HG02678 (cell line): ENCODE data around the gene TRIM14.

Source experiments
- ATAC-seq: cut with Tn5 transposase; IDR thresholded peaks from one replicate; pipeline ENCODE4 v1.9.1; 2021; ENCODE audit warnings: mild to moderate bottlenecking, moderate library complexity; ENCODE audit not compliant: unreplicated experiment

Gene TRIM14, protein sequence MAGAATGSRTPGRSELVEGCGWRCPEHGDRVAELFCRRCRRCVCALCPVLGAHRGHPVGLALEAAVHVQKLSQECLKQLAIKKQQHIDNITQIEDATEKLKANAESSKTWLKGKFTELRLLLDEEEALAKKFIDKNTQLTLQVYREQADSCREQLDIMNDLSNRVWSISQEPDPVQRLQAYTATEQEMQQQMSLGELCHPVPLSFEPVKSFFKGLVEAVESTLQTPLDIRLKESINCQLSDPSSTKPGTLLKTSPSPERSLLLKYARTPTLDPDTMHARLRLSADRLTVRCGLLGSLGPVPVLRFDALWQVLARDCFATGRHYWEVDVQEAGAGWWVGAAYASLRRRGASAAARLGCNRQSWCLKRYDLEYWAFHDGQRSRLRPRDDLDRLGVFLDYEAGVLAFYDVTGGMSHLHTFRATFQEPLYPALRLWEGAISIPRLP

DNA sequence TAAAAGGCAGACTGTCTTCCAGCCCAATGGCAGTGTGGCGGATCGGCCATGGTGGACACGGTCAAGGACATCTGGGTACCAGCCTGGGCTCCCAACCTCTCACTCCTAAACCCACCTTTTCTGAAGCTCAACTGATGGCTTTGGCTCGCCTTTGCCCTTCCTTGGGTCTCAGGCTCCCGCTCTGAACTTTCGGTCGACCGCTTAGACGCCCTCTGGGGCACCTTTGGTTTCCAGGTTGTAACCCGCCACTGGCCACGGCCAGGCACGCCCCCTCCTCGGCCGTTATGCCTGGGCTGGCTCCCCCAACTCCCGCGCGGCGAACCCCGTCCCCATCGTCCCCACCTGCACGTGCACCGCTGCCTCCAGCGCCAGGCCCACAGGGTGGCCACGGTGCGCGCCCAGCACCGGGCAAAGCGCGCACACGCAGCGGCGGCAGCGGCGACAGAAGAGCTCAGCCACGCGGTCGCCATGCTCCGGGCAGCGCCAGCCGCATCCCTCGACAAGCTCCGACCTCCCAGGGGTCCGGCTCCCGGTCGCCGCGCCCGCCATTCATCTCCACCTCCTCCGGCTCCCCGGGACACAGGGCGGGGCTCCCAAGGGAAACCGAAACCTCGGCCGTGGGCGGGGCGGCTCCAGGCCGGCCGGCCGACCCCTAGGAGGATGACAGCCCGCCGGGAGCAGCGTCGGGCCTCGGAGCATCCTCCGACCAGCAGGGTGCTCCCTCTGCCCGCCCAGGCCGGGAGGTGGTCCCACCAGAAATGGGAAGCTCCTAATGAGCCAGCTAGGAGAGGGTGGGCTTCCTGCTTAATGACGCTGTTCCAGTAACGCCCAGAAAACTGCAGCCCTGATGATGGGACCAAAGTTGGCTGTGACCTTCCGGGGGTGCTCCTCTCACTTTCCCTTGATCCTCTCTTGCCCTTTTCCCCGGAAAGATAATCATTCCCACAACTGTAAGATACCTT lies at the start of gene TRIM14:
Gene TRIM14, minus strand, starts transcription at position 583 of the 962 bp plus-strand sequence. Its CDS starts 34 bp downstream, at position 549.
- peak; percentile 73 for ATAC-seq

DNA sequence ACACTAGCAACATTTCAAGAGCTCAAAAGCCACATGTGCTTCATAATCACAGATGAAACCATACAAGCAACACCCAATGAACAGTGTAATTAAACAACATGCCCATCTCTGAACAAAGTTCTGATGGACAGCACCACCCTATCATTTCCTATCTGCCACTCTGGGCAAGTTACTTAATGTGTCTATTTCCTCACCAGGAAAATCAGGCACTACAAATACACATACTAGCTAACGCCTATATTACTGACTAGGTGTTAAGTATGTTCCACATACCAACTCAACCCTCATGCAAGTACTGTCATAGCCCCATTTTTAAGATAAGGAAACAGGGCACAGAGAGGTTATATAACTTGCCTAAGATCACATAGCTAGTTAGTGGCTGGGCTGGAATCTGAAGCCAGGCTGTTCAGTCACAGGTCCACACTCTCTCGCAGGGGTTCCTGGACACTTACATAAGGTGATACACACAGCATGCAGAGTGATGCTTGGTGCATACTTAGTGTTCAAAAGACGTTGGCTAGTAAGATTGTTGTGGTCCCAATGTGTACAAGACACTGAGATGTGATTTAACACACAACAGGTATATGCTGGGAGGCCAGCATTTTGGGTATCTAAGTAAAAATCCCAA lies 49.2 kb upstream of the TRIM14 start:
- no peak for ATAC-seq

DNA sequence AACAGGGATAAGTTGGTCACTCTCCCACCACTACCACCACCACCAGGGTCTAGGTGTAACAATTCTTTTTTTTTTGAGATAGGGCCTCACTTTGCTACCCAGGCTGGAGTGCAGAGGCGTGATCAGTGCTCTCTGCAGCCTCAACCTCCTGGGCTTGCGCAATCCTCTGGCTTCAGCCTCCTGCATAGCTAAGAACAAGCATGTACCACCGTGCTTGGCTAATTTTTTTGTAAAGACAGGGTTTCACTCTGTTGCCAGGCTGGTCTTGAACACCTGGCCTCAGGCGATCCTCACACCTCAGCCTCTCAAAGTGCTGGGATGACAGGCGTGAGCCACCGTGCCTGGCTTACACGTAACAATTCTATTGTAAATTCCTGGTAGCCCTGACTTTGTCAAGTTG lies 45.9 kb upstream of the TRIM14 start:
- no peak for ATAC-seq

DNA sequence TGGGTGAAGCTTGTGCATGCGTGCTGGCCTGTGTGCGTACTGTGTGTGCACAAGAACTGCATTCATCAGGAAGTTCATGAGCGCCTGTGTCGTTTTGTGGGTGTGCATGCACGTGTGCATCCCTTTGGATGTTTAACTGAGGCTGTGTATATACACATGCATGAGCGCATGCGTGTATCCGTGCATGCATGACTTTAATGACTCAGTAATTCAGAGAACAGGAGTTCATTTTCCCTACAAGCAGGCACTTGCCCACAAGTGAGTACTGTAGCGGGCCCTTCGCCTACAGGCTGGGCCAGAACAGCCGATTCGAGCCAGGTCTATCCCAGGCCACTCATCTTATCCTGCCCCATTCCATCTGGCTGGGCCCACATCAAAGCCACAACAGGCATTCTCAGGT lies 43.6 kb upstream of the TRIM14 start:
- ATAC-seq, result no peak

DNA sequence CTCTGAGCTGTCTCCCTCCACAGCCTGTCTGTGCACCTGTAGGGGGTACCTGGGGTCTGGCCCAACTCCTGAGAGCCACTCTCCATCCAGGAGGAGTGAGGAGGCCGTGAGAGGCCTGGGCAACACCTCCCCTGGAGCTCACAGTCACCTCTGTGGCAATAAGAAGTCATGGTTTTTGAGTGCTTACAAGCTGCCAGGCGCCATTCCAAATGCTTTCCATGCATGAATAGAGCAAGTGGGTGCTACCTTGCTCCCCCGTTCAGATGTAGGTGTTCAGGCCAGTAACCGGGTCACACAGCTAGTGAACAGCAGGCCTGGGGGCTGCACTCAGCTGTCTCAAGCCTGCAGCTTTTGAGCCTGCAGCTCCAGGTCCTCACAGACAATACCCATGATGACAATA lies 42.8 kb upstream of the TRIM14 start:
- ATAC-seq, result no peak

DNA sequence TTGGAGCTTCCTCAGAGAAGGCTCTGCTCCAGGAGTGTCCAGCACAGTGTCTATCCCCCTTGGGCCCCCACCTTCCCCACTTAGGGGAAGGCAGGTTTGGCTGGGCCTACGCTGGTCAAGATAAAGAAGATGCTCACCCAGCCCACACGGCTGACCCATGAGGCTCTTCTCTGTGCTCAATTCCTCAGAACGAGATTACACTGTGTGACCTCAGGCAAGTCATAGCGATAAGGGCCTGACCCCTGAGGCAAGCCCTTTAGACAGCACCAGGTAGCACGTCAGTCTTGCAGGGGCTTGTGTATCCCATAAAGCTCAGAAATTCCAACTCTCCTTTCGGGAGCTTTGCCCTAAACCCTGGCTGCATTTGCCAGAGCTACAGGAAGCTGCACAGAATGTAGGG lies 40.8 kb upstream of the TRIM14 start:
- ATAC-seq, result no peak

DNA sequence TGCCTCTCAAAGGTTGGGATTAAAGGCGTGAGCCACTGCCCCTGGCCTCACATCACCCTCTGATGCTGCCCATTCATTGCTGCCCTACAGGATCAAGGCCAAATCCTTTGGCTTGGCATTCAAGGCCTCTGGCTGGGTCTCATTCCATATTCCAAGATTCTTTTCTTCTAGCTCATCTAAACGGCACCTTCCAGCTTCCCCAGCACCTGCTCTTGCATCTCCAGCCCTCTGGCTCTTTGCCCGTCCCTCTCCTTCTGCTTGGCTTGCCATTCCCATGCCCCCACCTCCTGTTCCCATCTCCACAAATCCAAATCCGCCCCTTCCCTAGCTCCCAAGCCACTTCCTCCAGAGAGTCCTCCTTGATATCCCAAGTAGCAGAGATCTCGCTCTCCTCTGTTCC lies 40.3 kb upstream of the TRIM14 start:
- no peak for ATAC-seq

DNA sequence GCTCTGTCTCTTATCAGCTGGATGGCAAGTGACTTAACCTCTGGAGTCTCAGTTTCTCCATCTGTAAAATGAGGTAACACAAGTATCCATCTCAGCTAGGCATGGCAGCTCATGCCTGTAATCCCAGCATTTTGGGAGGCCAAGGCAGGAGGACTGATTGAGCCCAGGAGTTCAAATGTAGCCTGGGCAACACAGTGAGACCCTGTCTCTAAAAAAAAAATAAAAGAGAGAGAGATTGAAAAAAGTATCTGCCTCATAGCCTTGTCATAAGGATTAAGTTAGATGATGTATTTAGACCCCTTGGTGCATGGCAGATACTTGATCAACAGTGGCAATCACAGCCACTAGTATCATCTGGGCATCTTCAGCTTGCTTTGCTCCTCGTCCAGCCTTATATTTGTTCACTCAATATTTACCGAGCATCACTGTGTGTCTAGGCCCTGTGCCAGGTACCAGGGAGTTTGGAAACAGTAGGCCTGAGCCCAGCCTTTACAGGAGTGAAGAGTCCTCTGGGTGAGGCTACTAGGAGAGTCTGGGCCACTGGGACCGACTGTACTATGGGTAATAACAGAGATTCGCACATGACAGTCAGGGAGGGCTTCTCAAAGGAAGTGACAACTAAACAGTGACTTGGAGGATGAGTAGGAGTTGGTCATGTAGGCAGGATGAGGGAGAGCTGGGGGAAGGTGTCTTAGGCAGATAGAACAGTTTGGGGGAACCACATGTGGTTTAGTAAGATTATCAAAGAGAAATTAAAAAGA lies 39.2 kb upstream of the TRIM14 start:
- no peak for ATAC-seq

DNA sequence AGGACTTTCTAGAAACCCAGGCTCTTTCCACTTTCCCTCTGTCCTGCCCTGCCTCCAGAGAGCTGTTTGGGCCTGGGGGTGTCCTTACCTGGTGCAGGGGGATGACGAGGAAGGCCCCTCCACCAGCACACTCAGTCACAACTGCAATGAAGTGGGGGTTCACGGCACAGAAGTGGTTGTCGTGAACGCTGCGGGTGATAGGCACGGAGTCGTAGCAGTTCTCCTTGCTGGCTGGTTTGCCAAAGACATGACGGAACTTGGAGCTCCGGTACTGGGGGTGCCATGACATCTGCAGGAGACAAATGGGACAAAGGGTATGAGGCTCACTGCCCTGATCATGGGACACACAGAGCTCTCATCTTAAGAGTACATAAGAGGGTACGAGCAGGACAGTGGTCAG lies 38.4 kb upstream of the TRIM14 start:
- ATAC-seq, result no peak

DNA sequence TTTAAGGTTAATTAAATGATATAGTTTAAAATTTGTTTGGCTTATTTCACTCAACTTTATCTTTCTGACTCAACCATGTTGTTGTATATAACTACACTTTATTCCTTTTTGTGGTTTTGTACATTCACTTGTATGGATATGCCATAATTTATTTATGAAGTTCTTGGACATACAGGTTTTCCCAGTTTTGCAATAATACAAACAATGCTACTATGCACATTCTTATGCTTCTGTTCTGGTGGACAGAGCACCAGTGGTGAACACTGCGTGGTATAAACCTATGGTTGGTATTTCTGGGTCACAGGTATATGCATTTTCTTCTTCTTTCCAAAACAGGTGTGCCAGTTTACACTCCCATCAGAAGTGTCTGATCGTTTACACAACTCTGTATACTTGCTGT lies 35.7 kb upstream of the TRIM14 start:
- no peak for ATAC-seq

DNA sequence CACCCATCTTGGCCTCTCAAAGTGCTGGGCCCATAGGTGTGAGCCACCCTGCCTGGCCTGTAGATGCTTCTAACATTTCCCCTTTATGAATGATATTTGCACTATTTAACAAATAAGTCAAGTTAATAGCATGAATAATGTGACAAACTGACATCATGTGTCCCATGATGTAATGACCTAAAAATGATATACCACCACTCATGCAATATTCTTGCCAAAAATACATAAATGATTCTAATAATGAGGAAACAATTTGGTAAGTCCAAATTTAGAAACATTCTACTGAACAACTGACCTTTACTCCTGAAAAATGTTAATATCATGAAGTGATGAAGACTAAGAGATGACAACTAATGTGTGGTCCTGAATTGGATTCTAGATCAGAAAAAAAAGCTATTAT lies 33.5 kb upstream of the TRIM14 start:
- no peak for ATAC-seq

DNA sequence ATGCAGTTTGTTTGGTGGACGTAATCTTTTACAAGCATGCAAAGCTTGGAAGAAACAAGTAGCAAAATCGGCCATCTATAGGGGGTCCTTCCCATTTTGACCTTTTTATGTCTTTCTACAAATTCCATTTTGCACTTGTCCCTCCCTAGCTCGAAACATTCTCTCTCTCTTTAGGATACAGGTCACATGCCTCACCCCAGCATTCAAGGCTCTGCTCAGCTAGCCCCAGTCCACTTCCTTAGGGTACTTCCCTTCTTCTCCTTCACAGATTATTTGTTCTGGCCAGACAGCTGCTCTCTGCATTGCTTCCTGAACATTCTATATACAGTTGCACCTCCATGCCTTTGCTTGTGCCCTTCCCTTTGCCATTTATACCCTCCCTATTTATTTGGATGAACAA lies 31.7 kb upstream of the TRIM14 start:
- no peak for ATAC-seq

DNA sequence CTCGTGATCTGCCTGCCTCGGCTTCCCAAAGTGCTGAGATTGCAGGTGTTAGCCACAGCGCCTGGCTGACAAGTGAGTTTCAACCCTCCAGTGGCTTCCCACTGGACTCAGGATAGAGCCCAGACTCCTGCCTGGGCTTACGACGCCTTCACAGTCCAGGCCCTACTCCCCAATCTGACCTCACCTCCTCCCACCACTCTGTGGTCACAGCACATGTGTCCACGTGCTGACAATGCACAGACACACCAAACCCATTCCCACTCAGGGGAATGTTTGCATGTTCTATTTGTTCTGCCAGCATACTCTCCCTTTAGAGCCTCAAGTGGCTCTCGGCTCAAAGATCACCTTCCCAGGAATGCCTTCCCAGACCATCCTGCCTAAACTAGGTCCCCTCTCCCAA lies 31.1 kb upstream of the TRIM14 start:
- no peak for ATAC-seq

DNA sequence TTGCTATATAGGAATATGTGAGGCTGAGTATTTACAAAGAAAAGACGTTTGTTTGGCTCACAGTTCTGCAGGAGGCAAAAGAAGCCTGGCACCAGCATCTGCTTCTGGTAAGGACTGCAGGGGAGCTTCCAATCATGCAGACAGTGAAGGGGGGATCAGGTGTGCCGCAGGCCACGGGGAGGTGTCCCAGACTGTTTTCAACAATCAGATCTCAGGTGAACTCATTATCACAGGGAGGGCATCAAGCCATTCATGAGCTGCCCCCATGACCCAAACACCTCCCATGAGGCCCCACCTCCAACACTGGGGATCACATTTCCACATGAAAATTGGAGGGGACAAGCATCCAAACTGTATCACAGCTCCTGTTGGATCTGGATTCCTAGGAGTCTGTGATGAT lies 30.4 kb upstream of the TRIM14 start:
- ATAC-seq, result no peak

DNA sequence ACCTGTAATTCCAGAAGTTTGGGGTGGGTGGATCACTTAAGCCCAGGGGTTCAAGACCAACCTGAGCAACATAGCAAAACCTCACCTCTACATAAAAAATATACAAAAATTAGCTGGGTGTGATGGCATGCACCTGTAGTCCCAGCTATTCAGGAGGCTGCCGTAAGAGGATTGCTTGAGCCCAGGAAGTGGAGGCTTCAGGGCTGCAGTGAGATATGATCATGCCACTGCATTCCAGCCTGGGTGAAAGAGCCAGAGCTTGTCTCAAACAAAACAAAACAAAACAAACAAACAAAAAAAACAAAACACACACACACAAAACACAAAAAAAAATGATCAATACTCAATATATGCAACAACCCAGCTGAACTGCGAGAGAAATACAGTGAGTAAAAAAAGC lies 29.5 kb upstream of the TRIM14 start:
- no peak for ATAC-seq

DNA sequence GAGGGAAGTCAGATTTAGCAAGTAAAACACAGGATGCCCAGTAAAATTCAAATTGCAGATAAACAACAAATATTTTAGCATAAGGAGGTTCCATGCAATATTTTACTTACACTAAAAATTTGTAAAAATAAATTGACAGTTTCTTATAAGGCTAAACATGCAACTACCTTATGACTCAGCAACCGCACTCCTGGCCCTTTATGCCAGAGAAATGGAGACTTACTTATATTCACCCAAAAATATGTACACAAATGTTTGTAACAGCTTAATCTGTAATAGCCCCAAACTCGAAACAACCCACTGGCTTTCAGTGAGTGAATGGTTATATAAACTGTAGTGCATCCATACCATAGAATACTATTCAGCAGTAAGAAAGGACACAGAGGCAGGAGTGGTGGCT lies 28.6 kb upstream of the TRIM14 start:
- ATAC-seq, result no peak

DNA sequence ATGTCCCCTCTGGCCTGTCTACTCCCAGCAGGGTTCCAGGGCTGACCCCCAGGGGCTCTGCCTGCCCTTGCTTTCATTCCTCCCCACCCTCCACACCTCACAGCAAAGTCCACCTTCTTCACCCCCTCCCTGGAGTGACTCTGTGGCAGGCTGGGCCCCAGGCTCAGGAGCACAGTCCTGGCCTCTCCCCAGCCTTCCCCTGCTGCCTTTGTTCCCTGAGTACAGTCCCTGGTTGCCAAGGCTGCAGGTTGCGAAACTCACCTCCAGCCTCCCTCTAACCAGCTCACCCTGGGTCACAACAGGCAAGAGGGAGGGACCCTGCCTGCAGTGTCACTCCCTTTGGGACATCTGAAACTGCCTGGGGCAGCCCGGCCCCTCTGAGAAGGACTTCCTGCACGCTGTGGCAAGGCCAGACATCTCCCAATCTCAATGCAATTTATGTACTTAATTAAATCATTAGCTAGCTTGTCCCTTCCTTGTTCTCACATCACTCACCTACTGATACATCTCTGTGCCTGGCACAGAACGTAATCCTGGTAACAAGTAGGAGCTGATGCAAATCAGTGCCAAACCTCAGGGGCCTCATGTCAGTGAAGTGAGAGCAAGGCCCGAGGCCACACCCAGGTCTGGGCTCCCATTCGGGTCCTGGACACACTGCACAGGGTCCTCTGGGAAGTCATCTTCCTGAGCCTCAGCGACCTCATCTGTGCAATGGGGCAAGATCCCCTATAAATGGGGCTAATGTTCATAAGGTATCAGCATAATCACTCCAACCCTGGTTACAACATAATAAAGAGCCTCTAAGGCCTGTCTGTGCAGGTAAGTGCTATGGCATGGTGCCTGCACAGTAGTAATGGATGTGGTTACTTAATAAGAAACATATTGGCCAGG lies 27.3 kb upstream of the TRIM14 start:
- ATAC-seq, result no peak

DNA sequence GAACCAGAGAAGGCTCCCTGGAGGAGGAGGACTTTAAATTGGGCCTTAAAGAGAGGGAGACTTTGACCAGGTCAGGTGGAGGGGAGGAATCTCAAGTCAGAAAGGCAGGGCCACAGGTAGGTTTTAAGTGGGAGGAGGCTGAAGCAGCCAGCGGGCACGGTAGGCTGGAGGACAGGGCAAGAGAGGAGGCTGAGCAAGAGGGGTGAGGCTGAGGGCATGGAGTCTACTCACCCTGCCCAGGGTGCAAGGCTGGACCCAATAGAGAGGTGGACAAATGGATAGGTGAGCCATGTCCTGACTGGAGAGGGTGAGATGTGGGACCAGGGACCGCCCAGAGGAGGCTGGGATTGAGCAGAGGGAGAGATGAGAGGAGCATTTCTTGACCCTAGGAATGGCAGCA lies 25.6 kb upstream of the TRIM14 start:
- no peak for ATAC-seq

DNA sequence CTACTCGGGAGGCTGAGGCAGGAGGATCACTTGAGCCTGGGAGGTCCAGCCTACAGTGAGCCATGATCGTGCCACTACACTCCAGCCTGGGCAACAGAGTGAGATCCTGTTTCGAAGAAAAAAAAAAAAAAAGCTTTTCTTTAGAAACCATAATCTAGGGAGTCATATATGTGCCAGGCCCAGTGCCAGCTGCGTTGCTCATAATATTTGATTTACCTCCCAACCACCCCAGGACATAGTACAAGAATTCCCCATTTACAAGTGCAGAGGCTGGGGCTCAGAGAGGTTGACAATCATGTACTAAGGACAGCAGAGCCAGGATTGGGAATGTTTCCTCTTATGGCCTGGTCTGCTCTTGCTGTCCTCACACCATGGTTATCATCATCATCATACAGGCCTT lies 25.1 kb upstream of the TRIM14 start:
- no peak for ATAC-seq
